Fibroblast of the conjunctiva (primary cell): ENCODE measurements around the gene KRT71.
"Not testable (repeated sequence)": the region's sequence is repeated elsewhere in the genome, so short reads cannot be mapped to it uniquely, and the experiment has no call there.

ENCODE experiments used
- DNase-seq: peaks from one replicate; pipeline ENCODE4 v3.0.0-alpha.2; 2010; ENCODE audit warnings: low read depth

KRT71 gene

GRCh38 chr12:52552681-52553195, at the start of gene KRT71:
TSS of gene KRT71 (minus strand) at chr12:52553145. CDS start at chr12:52553077, 68 bp downstream.
- no peak for DNase-seq

GRCh38 chr12:52602552-52602951, 49.6 kb upstream of the KRT71 start:
- no peak for DNase-seq

- DNase-seq: no peak
These were observed 48.7 kb upstream of the KRT71 start for GRCh38 chr12:52601671-52602070.

- DNase-seq: no peak
These were observed 48.1 kb upstream of the KRT71 start, which contains the start of gene KRT72 for GRCh38 chr12:52600941-52601481. TSS of gene KRT72 (minus strand) at chr12:52601463. CDS start at chr12:52601452, 11 bp downstream.

- DNase-seq: no peak
These were observed 47.5 kb upstream of the KRT71 start for GRCh38 chr12:52600475-52600874.

GRCh38 chr12:52600071-52600470, 47.1 kb upstream of the KRT71 start:
- no peak for DNase-seq

- DNase-seq: no peak
These were observed 46.0 kb upstream of the KRT71 start for GRCh38 chr12:52598966-52599365.

- not testable (repeated sequence) for DNase-seq
These were observed 41.3 kb upstream of the KRT71 start for GRCh38 chr12:52594237-52594636.

GRCh38 chr12:52591521-52591920, 38.6 kb upstream of the KRT71 start:
- DNase-seq: no peak

GRCh38 chr12:52590021-52590420, 37.1 kb upstream of the KRT71 start:
- DNase-seq: no peak

- DNase-seq: no peak
These were observed 34.6 kb upstream of the KRT71 start for GRCh38 chr12:52587563-52587962.

GRCh38 chr12:52585946-52586345, 33.0 kb upstream of the KRT71 start:
- DNase-seq: no peak

GRCh38 chr12:52585066-52585465, 32.1 kb upstream of the KRT71 start:
- no peak for DNase-seq

- DNase-seq: no peak
These were observed 31.3 kb upstream of the KRT71 start for GRCh38 chr12:52584156-52584682.

- DNase-seq: peak; percentile 10
These were observed 30.1 kb upstream of the KRT71 start for GRCh38 chr12:52582971-52583456.

GRCh38 chr12:52582486-52582885, 29.5 kb upstream of the KRT71 start:
- no peak for DNase-seq

- no peak for DNase-seq
These were observed 28.5 kb upstream of the KRT71 start for GRCh38 chr12:52581481-52581880.

GRCh38 chr12:52581066-52581465, 28.1 kb upstream of the KRT71 start:
- DNase-seq: no peak

- no peak for DNase-seq
These were observed 27.6 kb upstream of the KRT71 start for GRCh38 chr12:52580496-52580895.

- DNase-seq: no peak
These were observed 26.8 kb upstream of the KRT71 start for GRCh38 chr12:52579468-52580465.

- DNase-seq: no peak
These were observed 25.5 kb upstream of the KRT71 start for GRCh38 chr12:52578469-52578868.

GRCh38 chr12:52577316-52577715, 24.4 kb upstream of the KRT71 start:
- DNase-seq: no peak

GRCh38 chr12:52575948-52576347, 23.0 kb upstream of the KRT71 start:
- DNase-seq: no peak
